HUES6 (cell line): ENCODE results near the gene MATCAP1.

Experiments used
- H3K27ac ChIP-seq: 2 replicates; pipeline ENCODE4 v1.7.0; 2013; ENCODE audit warnings: low read depth, mild to moderate bottlenecking, low read length, inconsistent platforms
- H3K27me3 ChIP-seq: 2 replicates; pipeline ENCODE4 v1.6.1; 2013; ENCODE audit warnings: low read length; ENCODE audit not compliant: control insufficient read depth, insufficient read depth
- H3K36me3 ChIP-seq: 2 replicates; pipeline ENCODE4 v1.6.1; 2013; ENCODE audit warnings: low read length; ENCODE audit not compliant: control insufficient read depth, insufficient read depth
- H3K4me1 ChIP-seq: 2 replicates; pipeline ENCODE4 v1.6.1; 2013; ENCODE audit warnings: low read length; ENCODE audit not compliant: control insufficient read depth, insufficient read depth
- H3K4me3 ChIP-seq: 2 replicates; pipeline ENCODE4 v1.5.1; 2013; ENCODE audit warnings: low read depth, low read length
- H3K9ac ChIP-seq: one replicate; pipeline ENCODE4 v1.6.1; 2013; ENCODE audit warnings: mild to moderate bottlenecking, low read length
- H3K9me3 ChIP-seq: 2 replicates; pipeline ENCODE4 v1.6.1; 2013; ENCODE audit warnings: low read depth, low read length; ENCODE audit not compliant: control insufficient read depth, insufficient read depth

Gene MATCAP1

GRCh38 chr16:67183627-67184452 is at the start of gene MATCAP1:
Gene MATCAP1, minus strand, starts transcription at chr16:67183963. Its CDS starts 3,353 bp downstream, at chr16:67180610.
- H3K27ac ChIP-seq, result peak within 1 kb of the TSS; percentile 94
- H3K36me3 ChIP-seq, result no peaks in the 10 kb centered on the region
- H3K4me1 ChIP-seq, result peaks cover 29% of the 10 kb centered on the region; the same call in 1 of the 2 replicates
- H3K27me3 ChIP-seq, result peaks cover 33% of the 10 kb centered on the region
- H3K9ac ChIP-seq, result peak within 1 kb of the TSS; percentile 85
- H3K4me3 ChIP-seq, result peak within 1 kb of the TSS; percentile 84
- H3K9me3 ChIP-seq, result no peaks in the 10 kb centered on the region

DNA sequence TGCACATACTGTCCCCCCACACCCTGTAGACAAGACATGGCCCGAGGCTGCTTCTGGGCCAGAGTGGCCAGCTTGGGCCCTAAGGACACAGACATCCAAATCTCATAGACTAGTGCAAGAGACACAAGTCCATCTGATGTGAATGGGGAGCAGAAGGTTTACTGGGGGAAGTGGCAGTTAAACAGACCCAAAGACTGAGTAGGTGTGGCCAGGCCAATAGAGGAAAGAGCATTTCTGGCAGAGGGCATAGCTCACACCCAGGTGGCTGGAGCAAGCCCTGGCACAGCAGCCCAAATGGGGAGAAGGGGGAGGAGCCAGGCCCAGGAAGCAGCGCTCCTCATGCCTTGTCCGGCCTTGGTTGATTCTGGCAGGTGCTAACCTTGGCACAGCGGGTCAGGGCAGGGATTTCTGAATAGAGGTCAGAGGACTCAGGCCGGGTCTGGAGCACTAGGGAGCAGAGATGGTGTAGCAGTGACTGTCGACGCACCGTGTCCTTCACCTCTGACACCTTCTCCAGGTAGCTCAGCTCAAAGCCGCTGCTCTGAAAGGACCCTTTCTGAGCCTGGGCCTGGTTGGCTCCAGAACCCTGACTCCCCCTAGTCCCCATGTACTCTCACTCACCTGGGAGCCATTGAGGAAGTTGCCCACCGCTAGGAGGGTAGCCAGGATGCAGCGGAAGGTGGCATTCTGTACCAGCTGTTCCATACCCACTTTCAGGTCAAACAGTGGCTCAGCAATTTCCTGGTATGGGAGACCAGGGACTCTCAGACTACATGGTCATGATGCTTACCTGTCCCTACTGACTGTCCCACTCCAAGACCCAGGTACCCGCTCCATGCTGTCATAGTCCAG is 47.3 kb upstream of the MATCAP1 start:
- H3K27ac ChIP-seq, result no peak overlapping the region
- H3K27me3 ChIP-seq, result no peaks in the 10 kb centered on the region
- H3K4me1 ChIP-seq, result peaks cover 3% of the 10 kb centered on the region; the same call in 1 of the 2 replicates
- H3K36me3 ChIP-seq, result peaks cover 62% of the 10 kb centered on the region
- H3K4me3 ChIP-seq, result no peak overlapping the region
- H3K9ac ChIP-seq, result no peak overlapping the region
- no peaks in the 10 kb centered on the region for H3K9me3 ChIP-seq

- H3K4me3 ChIP-seq, result no peak overlapping the region
- H3K36me3 ChIP-seq, result peaks cover 57% of the 10 kb centered on the region
- H3K27ac ChIP-seq, result no peak overlapping the region
- H3K27me3 ChIP-seq, result no peaks in the 10 kb centered on the region
- 0 out of 2 replicates have a peak, but pooled peaks cover 2% of the 10 kb centered on the region for H3K4me1 ChIP-seq
- no peak overlapping the region for H3K9ac ChIP-seq
- H3K9me3 ChIP-seq, result no peaks in the 10 kb centered on the region
Observed at GRCh38 chr16:67229906-67230808, 46.4 kb upstream of the MATCAP1 start.

DNA sequence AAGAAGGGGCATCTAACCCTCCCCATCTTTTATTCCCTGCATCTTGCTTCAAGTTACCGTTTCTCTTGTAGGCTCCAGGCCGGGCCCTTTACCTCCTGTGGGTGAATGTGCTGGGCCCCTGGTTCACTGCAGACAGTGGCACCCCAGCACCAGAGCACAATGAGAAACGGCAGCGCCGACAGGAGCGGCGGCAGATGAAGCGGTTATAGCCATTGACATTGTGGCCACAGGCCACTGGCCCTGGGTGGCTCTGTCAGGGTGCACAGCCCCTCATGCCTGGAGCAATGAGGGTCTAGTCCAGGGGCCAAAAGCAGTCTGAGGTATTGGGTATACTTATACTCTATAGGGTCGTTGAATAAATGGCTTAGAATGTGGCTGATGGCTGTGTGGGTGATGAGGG is 45.1 kb upstream of the MATCAP1 start:
- Histone ChIP-seq H3K4me3 (no peak overlapping the region), H3K4me1 (0 out of 2 replicates have a peak, but pooled peaks cover 2% of the 10 kb centered on the region), H3K9ac (no peak overlapping the region), H3K27ac (no peak overlapping the region), H3K27me3 (no peaks in the 10 kb centered on the region), H3K9me3 (no peaks in the 10 kb centered on the region), H3K36me3 (peaks cover 47% of the 10 kb centered on the region)

- H3K4me3 ChIP-seq, result peak overlapping the region; percentile 98
- H3K27me3 ChIP-seq, result no peaks in the 10 kb centered on the region
- no peak overlapping the region for H3K27ac ChIP-seq
- H3K4me1 ChIP-seq, result 0 out of 2 replicates have a peak, but pooled peaks cover 2% of the 10 kb centered on the region
- peaks cover 42% of the 10 kb centered on the region for H3K36me3 ChIP-seq
- H3K9ac ChIP-seq, result no peak overlapping the region
- H3K9me3 ChIP-seq, result no peaks in the 10 kb centered on the region
Observed at GRCh38 chr16:67228034-67228785, 44.4 kb upstream of the MATCAP1 start.

DNA sequence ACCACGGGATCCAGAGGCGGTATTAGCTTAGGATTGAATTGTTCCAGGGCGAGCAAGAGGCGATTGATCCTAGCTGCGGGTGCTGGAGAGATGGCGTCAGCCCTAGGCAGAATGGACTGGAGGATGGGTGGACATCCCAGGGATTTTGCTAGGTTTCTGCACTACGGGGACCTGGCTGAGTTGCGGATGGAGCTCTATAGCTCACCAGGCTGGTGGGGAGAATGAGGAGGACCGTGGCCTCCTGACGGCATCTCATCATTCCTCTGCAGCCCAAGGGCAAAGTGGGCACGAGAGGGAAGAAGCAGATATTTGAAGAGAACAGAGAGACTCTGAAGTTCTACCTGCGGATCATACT is 43.8 kb upstream of the MATCAP1 start:
- Histone ChIP-seq H3K27me3 (no peaks in the 10 kb centered on the region), H3K27ac (peak overlapping the region; percentile 70; the same call in 1 of the 2 replicates)

DNA sequence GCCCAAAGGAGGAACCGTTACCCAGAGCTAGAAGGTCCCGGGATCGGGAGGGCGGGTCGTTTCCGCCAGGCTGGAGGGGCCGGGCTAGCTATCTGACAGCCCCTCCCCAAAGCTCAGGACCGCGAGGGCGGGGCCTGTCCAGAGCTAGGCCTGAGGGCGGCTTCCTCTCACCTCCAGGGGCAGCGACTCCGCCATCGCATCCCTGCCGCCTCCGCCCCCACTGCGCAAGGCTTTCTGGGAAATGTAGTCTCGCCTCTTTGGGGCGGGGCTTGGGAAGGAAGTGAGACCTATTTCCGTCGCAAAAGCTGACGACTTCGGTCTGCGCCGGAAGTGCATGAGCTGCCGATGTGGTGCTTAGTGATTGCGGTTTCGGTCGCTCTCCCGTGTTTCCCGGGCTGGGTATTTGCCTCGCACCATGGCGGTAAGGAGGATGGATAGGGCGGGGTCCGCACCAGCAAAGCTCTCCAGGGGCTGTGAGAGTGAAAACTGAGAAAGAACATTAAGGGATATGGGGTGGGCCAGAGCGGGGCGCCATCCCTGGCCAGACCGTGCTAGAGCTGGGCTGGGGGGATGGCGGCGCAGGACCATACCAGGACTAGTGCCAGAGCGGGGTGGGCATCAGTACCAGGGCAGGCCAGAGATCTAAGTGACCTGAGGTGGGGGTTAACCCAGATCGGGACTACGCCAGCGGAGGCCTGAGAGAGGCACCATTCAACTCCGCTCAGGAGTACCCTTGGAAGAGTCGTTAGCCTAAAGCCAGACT is 43.2 kb upstream of the MATCAP1 start, which contains the start of gene TMEM208:
TMEM208 (plus strand) TSS at position 327 of the 763 bp plus-strand sequence; CDS start at position 416, 89 bp downstream.
- Histone ChIP-seq H3K27me3 (no peaks in the 10 kb centered on the region), H3K4me1 (0 out of 2 replicates have a peak, but pooled peaks cover 2% of the 10 kb centered on the region), H3K4me3 (peak within 1 kb of the TSS; percentile 98), H3K36me3 (peaks cover 40% of the 10 kb centered on the region), H3K27ac (peak within 1 kb of the TSS; percentile 70; the same call in 1 of the 2 replicates), H3K9me3 (no peaks in the 10 kb centered on the region), H3K9ac (peak within 1 kb of the TSS; percentile 83)

More for the DNA sequence above, 43.8 kb upstream of the MATCAP1 start:
- Histone ChIP-seq H3K4me3 (peak overlapping the region; percentile 98), H3K4me1 (0 out of 2 replicates have a peak, but pooled peaks cover 2% of the 10 kb centered on the region), H3K9me3 (no peaks in the 10 kb centered on the region), H3K36me3 (peaks cover 41% of the 10 kb centered on the region), H3K9ac (peak overlapping the region; percentile 83)

- Histone ChIP-seq H3K27ac (no peak overlapping the region), H3K4me1 (0 out of 2 replicates have a peak, but pooled peaks cover 2% of the 10 kb centered on the region), H3K36me3 (peaks cover 34% of the 10 kb centered on the region), H3K4me3 (peak overlapping the region; percentile 98), H3K9ac (peak overlapping the region; percentile 66), H3K27me3 (no peaks in the 10 kb centered on the region), H3K9me3 (no peaks in the 10 kb centered on the region)
Observed at GRCh38 chr16:67226295-67226803, 42.6 kb upstream of the MATCAP1 start.

- H3K36me3 ChIP-seq, result peaks cover 10% of the 10 kb centered on the region
- no peaks in the 10 kb centered on the region for H3K27me3 ChIP-seq
- 0 out of 2 replicates have a peak, but pooled peaks cover 2% of the 10 kb centered on the region for H3K4me1 ChIP-seq
- no peak overlapping the region for H3K27ac ChIP-seq
- H3K4me3 ChIP-seq, result no peak overlapping the region
- no peak overlapping the region for H3K9ac ChIP-seq
- H3K9me3 ChIP-seq, result no peaks in the 10 kb centered on the region
Observed at GRCh38 chr16:67223992-67224391, 40.2 kb upstream of the MATCAP1 start.
